KBM-7 (cell line): Measurements from ENCODE around the gene PLD1.
"Not testable (repeated sequence)": the region's sequence is repeated elsewhere in the genome, so short reads cannot be mapped to it uniquely, and the experiment has no call there.

Experiments
- DNase-seq: peaks from one replicate; pipeline ENCODE4 v3.0.0-alpha.2; 2015
- in situ Hi-C: fragments of 300-500 bp; cut with MboI; formaldehyde crosslinking; loops from 2 replicates; pipeline ENCODE4 v1.14.3; 2020; ENCODE audit warnings: low sequenced_read_pairs, low pct_unique_long_range_greater_than_20kb, mixed read lengths

Gene PLD1

DNA sequence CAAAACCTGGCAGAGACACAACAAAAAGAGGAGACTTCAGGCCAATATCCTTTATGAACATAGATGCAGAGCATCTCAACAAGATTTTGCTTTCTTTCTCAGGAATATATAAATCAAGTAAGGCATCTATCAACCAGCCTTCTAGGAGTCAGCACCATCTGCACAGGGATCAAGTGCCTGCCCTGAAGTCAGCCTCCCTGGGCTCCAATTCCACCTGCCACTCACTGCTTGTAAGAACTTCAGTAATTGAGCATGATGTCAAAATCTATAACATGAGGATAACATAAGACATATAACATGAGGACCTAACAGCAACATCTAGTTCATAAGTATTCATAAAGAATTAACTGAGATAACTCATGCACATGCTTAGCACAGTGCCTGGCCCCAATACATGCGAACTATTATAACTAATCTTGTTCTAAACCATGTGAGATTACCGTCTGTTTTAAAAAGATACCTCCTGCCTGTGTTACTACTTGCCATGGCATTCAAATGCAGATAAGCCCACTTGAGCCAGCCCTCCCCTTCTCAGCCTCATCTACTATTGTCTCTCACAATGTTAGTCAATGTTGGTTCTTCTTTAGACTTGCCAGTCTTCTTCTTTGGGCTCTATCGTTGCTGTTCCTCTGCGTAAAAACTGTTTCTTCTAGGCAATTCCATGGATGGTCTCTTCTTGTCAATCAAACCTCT lies 91.6 kb downstream of the PLD1 start:
- in situ Hi-C loops = no loop called here
- DNase-seq = no peak

GRCh38 chr3:171715155-171715554 lies 95.1 kb downstream of the PLD1 start:
- DNase-seq = no peak
- in situ Hi-C loops = no loop called here

GRCh38 chr3:171712171-171712938 lies 97.9 kb downstream of the PLD1 start:
- DNase-seq = no peak
- in situ Hi-C loops = no loop called here

DNA sequence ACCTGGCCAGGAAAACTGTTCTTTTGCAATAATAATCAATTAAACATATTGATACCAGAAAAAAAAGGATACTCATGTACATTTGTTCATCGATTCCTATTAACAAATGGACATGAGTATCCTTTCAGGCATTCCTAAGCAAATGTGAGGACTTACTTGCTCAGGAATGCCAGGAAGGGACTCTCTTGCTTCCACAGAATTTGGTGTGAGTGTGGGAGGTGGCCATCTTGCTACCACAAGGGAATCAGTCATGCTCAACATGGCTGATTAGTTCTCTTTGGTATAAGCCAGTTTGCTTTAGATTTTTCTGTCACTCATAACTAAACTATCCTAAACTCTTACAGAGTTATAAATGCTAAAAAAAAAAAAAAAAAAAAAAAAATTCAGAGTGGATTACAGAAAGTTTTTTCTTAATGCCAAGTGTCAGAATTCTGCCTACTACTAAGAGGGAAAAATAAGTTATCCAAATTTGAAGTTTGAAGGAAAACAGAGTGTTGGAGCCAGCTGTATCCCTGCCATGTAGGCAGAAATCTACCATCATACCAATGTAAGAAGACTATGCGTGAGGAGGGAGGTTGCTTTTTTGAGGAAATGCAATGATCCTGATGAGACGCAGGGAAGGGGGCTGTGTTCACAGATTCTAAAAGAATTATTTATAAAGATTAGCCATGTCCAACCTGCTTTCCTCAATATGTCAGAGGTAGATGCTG lies 98.7 kb downstream of the PLD1 start:
- in situ Hi-C loops = no loop called here
- DNase-seq = no peak

DNA sequence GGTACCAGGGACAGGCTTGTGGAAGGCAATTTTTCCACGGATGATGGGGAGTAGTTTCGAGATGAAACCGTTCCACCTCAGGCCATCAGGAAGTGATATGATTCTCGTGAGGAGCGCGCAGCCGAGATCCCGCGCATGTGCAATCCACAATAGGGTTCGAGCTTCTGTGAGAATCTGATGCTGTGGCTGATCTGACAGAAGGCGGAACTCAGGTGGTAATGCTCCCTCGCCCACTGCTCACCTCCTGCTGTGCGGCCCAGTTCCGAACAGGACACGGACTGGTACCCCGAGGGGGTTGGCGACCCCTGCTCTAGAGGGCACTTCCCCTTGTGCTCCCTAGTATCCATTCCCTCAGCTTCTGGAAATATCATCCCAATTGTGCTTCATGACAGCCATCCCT lies 99.9 kb downstream of the PLD1 start:
- in situ Hi-C loops = no loop called here

GRCh38 chr3:171704814-171705213 lies 105.5 kb downstream of the PLD1 start:
- in situ Hi-C loops = no loop called here

More for the DNA sequence above, 99.9 kb downstream of the PLD1 start:
- DNase-seq = no peak

DNA sequence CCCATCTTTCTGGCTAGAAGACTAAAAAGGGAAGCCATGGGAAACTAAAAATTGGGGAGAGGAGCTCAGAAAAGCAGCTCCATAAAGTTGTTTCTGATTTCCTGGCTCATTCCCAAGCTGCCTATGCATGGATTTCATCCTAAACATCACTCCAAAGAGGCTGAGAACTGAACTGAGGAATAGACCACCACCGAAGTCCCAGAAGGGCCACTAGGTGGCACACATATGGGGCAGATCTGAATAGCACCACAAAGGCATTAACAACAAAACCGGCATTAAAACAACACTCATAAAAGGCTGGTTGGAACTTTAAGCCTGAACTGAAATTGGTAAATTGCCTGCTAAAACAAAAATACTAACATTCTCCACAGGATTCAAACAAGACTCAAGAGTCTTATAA lies 106.3 kb downstream of the PLD1 start:
- in situ Hi-C loops = no loop called here
- peak; percentile 61 for DNase-seq

More at GRCh38 chr3:171704814-171705213, 105.5 kb downstream of the PLD1 start:
- DNase-seq = no peak

DNA sequence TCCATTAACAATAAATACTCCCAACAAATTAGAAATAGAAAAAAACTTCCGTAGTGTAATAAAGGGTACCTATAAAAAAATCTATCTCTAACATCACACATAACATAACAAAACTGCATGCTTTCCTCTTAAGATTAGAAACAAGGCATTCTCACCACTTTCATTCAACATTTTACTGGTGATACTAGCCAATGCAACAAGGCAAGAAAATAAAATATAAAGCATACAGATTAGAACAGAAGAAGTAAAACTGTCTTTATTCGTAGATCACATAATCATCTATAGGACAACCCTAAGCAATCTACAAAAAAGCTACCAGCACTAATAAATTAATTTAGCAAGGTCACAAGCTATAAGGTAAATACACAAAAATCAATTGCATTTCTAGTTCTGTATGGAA lies 107.1 kb downstream of the PLD1 start:
- DNase-seq = no peak
- in situ Hi-C loops = no loop called here

- in situ Hi-C loops = no loop called here
- no peak for DNase-seq
Measured at GRCh38 chr3:171700653-171701052, 109.6 kb downstream of the PLD1 start.

- in situ Hi-C loops = no loop called here
Measured at GRCh38 chr3:171700157-171700556, 110.1 kb downstream of the PLD1 start.

GRCh38 chr3:171699601-171700000 lies 110.7 kb downstream of the PLD1 start:
- in situ Hi-C loops = no loop called here
- DNase-seq = no peak

More at GRCh38 chr3:171700157-171700556, 110.1 kb downstream of the PLD1 start:
- DNase-seq = no peak

GRCh38 chr3:171696805-171697204 lies 113.5 kb downstream of the PLD1 start:
- in situ Hi-C loops = no loop called here
- no peak for DNase-seq

DNA sequence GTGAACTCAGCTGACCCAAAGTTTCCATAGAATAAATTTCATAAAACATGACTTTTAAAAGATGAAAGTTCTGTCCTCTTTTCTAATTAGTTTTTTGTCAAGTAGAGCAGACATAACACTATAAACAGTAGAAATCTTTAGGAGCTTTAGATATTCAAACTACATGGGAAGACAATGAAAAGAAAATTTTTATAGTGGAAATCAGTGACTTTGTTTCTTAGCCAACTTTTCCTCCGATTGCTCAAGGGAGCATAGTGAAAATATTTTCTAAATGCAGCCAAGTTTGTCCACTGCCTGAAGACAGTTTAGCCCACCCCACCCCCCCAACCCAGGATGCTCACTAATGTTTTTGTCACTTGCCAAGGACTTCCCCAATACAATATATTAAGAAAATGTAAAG lies 114.9 kb downstream of the PLD1 start:
- DNase-seq = no peak
- in situ Hi-C loops = no loop called here

- no peak for DNase-seq
- in situ Hi-C loops = no loop called here
Measured at GRCh38 chr3:171694888-171695287, 115.4 kb downstream of the PLD1 start.

DNA sequence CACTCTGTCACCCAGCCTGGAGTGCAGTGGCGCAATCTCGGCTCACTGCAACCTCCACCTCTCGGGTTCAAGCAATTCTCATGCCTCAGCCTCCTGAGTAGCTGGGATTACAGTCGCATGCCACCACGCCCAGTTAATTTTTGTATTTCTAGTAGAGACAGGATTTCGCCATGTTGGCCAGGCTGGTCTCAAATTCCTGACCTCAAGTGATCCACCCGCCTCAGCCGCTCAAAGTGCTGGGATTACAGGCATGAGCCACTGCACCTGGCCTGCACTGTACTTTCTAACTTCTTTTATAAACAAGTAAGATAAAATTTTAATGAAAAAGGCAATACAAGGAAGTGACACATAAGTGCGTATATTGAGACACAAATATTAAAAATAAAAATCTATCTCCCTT lies 117.7 kb downstream of the PLD1 start:
- in situ Hi-C loops = not testable (repeated sequence)

GRCh38 chr3:171691485-171691884 lies 118.8 kb downstream of the PLD1 start:
- in situ Hi-C loops = no loop called here
- no peak for DNase-seq

More for the DNA sequence above, 117.7 kb downstream of the PLD1 start:
- DNase-seq = not testable (repeated sequence)

DNA sequence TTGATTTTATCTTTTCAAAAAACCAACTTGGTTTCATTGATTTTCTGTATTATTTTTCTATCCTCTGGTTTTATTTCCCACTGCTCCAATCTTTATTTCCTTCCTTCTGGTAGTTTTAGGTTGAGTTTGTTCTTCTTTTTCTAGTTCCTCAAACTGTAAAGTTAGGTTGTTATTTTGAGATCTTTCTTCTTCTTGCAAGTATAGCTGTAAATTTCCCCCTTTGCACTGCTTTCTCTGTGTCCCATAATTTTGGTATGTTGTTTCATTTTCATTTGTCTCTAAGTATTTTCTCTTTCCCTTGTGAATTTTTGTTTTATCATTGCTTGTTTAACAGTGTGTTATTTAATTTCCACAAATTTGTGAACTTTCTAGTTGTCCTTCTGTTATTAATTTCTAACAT lies 120.0 kb downstream of the PLD1 start:
- DNase-seq = peak; percentile 48
- in situ Hi-C loops = no loop called here

- in situ Hi-C loops = no loop called here
- no peak for DNase-seq
Measured at GRCh38 chr3:171688593-171688992, 121.7 kb downstream of the PLD1 start.

DNA sequence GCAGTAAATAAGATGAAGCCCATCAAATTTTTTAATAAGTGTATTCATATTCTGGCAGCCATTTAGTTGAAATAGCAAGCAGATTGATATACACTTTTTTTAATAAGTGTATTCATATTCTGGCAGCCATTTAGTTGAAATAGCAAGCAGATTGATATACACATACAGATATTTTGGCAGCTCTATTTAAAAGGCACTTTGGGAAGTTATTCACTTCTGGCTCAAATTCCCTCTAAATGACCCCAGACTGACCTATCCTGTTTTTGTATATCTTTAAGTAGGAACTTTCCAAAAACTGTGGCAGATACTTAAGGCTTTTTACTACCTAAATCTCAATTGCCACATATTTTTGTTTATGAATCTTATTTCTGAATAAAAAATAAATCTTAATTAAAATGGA lies 122.3 kb downstream of the PLD1 start:
- DNase-seq = no peak
- in situ Hi-C loops = no loop called here

GRCh38 chr3:171687581-171687980 lies 122.7 kb downstream of the PLD1 start:
- no peak for DNase-seq
- in situ Hi-C loops = no loop called here
